GM12878 (cell line): ENCODE results near the gene GAREM1. TPM values are rescaled to one million over a fixed set of nuclear protein-coding genes. Genes with fewer than 3 reads are reported as not detected.

ENCODE experiments used
- ATAC-seq: fragments of 200-7000 bp; cut with Tn5 transposase; 3 replicates; pipeline ENCODE4 v1.9.1; 2020; ENCODE audit warnings: mild to moderate bottlenecking, moderate library complexity
- BruUV-seq: library from RNA; stranded (reverse); fragments of 400-500 nt; replicated peaks from 2 replicates; lab custom pipeline; 2021; lab: Mats Ljungman, UMichigan
- CTCF ChIA-PET: fragments of 300-600 bp; sonication (Branson Sonifier 250); formaldehyde crosslinking; extraction: SDS; loops from one replicate; lab custom pipeline; 2021; ENCODE audit warnings: inconsistent platforms; lab: Yijun Ruan, JAX
- POLR2A ChIA-PET: fragments of 350-600 bp; formaldehyde crosslinking; extraction: SDS; loops from one replicate; lab custom pipeline; 2021; ENCODE audit warnings: inconsistent platforms; lab: Charles Lee
- RAD21 ChIA-PET: fragments of 300-600 bp; sonication (Branson Sonifier 250); formaldehyde crosslinking; loops from one replicate; lab custom pipeline; 2023; ENCODE audit warnings: antibody characterized with exemption; ENCODE audit not compliant: unreplicated experiment; lab: Charles Lee
- SMC1A ChIA-PET: fragments of 300-600 bp; sonication (Branson Sonifier 250); formaldehyde crosslinking; loops from one replicate; lab custom pipeline; 2023; ENCODE audit not compliant: unreplicated experiment, uncharacterized antibody; lab: Charles Lee
- DNase-seq: peaks from one replicate; pipeline ENCODE4 v3.0.0-alpha.2; 2011; ENCODE audit warnings: low read depth, low spot score
- FAIRE-seq: peaks from 3 replicates; lab custom pipeline; 2011; peaks lifted over from hg19 to GRCh38; lab: Jason Lieb, UNC
- H2AFZ ChIP-seq: 2 replicates; pipeline ENCODE4 v1.6.0; 2011; ENCODE audit warnings: low read depth, low read length, control low read depth; ENCODE audit not compliant: control insufficient read depth
- H3K27ac ChIP-seq: 2 replicates; pipeline ENCODE4 v1.5.1; 2011; ENCODE audit warnings: control low read depth; ENCODE audit not compliant: control insufficient read depth, insufficient read depth
- H3K27me3 ChIP-seq, 2 experiments: replicated peaks in 1 of 2; 2 replicates each; pipeline versions ENCODE4 v1.6.0 to v1.6.1; 2011; ENCODE audit warnings: low read length in 1 of 2; ENCODE audit not compliant: control insufficient read depth in 2 of 2, insufficient read depth in 2 of 2
- H3K36me3 ChIP-seq, 2 experiments: 2 replicates each; pipeline ENCODE4 v1.5.1; 2011; ENCODE audit warnings: low read length in 1 of 2; ENCODE audit not compliant: control insufficient read depth in 2 of 2, insufficient read depth in 2 of 2
- H3K4me1 ChIP-seq: 2 replicates; pipeline ENCODE4 v1.6.1; 2011; ENCODE audit warnings: mild to moderate bottlenecking, low read length, moderate library complexity, mixed read lengths; ENCODE audit not compliant: control insufficient read depth, insufficient read depth
- H3K4me2 ChIP-seq: 2 replicates; pipeline ENCODE4 v1.6.0; 2011; ENCODE audit warnings: control low read depth; ENCODE audit not compliant: control insufficient read depth, insufficient read depth
- H3K4me3 ChIP-seq: fragments of 200-600 bp; sonication (generic); 2 replicates; pipeline ENCODE4 v1.5.1; 2016
- H3K79me2 ChIP-seq: 2 replicates; pipeline ENCODE4 v1.6.0; 2011; ENCODE audit warnings: low read length; ENCODE audit not compliant: control insufficient read depth, insufficient read depth
- H3K9ac ChIP-seq: 2 replicates; pipeline ENCODE4 v1.8.0; 2011; ENCODE audit warnings: low read length, control low read depth, mixed read lengths; ENCODE audit not compliant: control insufficient read depth, insufficient read depth
- H3K9me3 ChIP-seq: replicated peaks from 3 replicates; pipeline ENCODE4 v1.5.1; 2011; ENCODE audit warnings: mild to moderate bottlenecking, low read length; ENCODE audit not compliant: control insufficient read depth, insufficient read depth
- H4K20me1 ChIP-seq: 2 replicates; pipeline ENCODE4 v1.6.0; 2011; ENCODE audit not compliant: control insufficient read depth, insufficient read depth
- BACH1 ChIP-seq: fragments of 450-650 bp; IDR thresholded peaks from 2 replicates; pipeline ENCODE4 v1.6.1; 2017; ENCODE audit warnings: mild to moderate bottlenecking, borderline replicate concordance
- CHD4 ChIP-seq: fragments of 200-600 bp; sonication (generic); IDR thresholded peaks from 2 replicates; pipeline ENCODE4 v1.6.1; 2016; ENCODE audit warnings: mild to moderate bottlenecking
- CREM ChIP-seq: IDR thresholded peaks from 2 replicates; pipeline ENCODE4 v1.6.1; 2014; ENCODE audit warnings: antibody characterized with exemption, low read depth
- HDGF ChIP-seq: fragments of 450-650 bp; IDR thresholded peaks from 2 replicates; pipeline ENCODE4 v1.6.1; 2016; ENCODE audit warnings: antibody characterized with exemption
- JUND ChIP-seq: IDR thresholded peaks from 2 replicates; pipeline ENCODE4 v1.6.1; 2012; ENCODE audit warnings: low read depth, mild to moderate bottlenecking, low read length, improper control_type of control experiment, moderate library complexity
- KDM1A ChIP-seq: fragments of 200-600 bp; sonication (generic); IDR thresholded peaks from 2 replicates; pipeline ENCODE4 v1.6.1; 2016; ENCODE audit warnings: borderline replicate concordance
- NBN ChIP-seq: fragments of 450-650 bp; IDR thresholded peaks from 2 replicates; pipeline ENCODE4 v1.6.1; 2016
- RB1 ChIP-seq: fragments of 450-650 bp; formaldehyde crosslinking; IDR thresholded peaks from 2 replicates; pipeline ENCODE4 v1.6.1; 2017; ENCODE audit warnings: mild to moderate bottlenecking, borderline replicate concordance
- STAT1 ChIP-seq: fragments of 450-650 bp; conservative IDR thresholded peaks from 2 replicates; pipeline ENCODE4 v1.6.1; 2014; ENCODE audit warnings: antibody characterized with exemption, mild to moderate bottlenecking
- TCF12 ChIP-seq: IDR thresholded peaks from 2 replicates; pipeline ENCODE4 v1.6.1; 2011; ENCODE audit warnings: low read depth, mild to moderate bottlenecking, low read length
- WRNIP1 ChIP-seq: IDR thresholded peaks from 2 replicates; pipeline ENCODE4 v1.6.1; 2011; ENCODE audit warnings: low read depth, low read length, improper control_type of control experiment, borderline replicate concordance
- WGBS: methylation state at CpG from one replicate; pipeline ENCODE4 v1.1.6; 2016; ENCODE audit warnings: low lambda C conversion rate; ENCODE audit not compliant: insufficient replicate concordance, insufficient coverage; ENCODE audit errors: missing lambda C conversion rate; 5-methylcytosine and 5-hydroxymethylcytosine counted together
- in situ Hi-C: fragments of 300-500 bp; cut with MboI; formaldehyde crosslinking; loops from 9 replicates; pipeline ENCODE4 v1.14.3; 2018; ENCODE audit warnings: mixed read lengths
- intact Hi-C: fragments of 100-400 bp; cut with micrococcal nuclease; formaldehyde crosslinking; loops from one replicate; pipeline ENCODE4 v1.14.2; 2022; ENCODE audit not compliant: unreplicated experiment
- polyA plus RNA-seq, 11 experiments: library from polyadenylated mRNA; depleted of rRNA in 4 of 11; unstranded in 6 of 11; stranded (reverse) in 5 of 11; fragments of >200 nt; fragmentation: Nextera tagmentation in 4 of 11; fragmentation: Illumina TruSeq in 1 of 11; extraction: Ambion mirVana in 4 of 11; extraction: Trizol in 1 of 11; gene quantifications; 1 replicate in 1 of 11; 2 replicates in 10 of 11; pipeline versions ENCODE4 v1.2.1 to v1.2.3, GENCODE V29; 2011 to 2016; ENCODE audit warnings: inconsistent platforms in 2 of 11, missing spikeins in 2 of 11, low read depth in 1 of 11
- total RNA-seq, 4 experiments: library from RNA; depleted of rRNA in 3 of 4; stranded (reverse); fragments of >200 nt in 3 of 4; fragmentation: Illumina TruSeq in 1 of 4; extraction: Trizol in 1 of 4; gene quantifications; 2 replicates each; pipeline versions ENCODE4 v1.2.1 to v1.2.3, GENCODE V29; 2013 to 2021

Gene GAREM1
- total and polyA plus RNA-seq, 10 of the 15 experiments (the other 5 are each of a cell fraction or from before 2014, with no cell fraction given): 0.05 to 0.29 (median 0.05) TPM; not detected in 7

DNA sequence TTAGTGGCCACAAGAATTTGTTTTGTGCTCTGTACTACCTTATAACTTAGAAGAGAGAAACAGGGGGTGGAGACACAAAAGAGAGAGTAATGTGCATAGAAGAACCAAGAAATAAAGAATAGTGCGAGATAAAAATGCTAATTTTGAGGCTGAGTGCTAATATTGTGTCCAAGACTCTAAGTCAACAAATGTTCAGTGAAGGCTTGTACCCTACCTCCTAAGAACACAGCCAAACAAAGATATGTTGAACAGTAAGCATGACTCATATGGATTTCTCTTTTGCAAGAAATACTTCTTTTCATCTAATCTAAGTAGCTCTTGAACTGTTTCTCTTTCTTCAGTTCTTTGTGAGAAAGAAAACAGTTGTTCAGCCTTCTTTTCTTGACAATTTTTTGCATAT is 45.2 kb downstream of the GAREM1 start:
- no peak overlapping the region for H3K27ac ChIP-seq
- CTCF ChIA-PET: no interaction called here
- ATAC-seq (no peak), DNase-seq (no peak)
- BruUV-seq: no TSS peak
- H3K36me3 ChIP-seq: no peaks in the 10 kb centered on the region
- POLR2A ChIA-PET: no interaction called here
- no peak overlapping the region for H3K9ac ChIP-seq
- 33% methylated on average over 1 of the region's 1 CpG for WGBS
- H3K4me1 ChIP-seq: no peaks in the 10 kb centered on the region
- H3K9me3 ChIP-seq: no peaks in the 10 kb centered on the region
- H4K20me1 ChIP-seq: no peaks in the 10 kb centered on the region
- RAD21 ChIA-PET: no interaction called here
- intact Hi-C loops (no loop called here), in situ Hi-C loops (no loop called here)
- SMC1A ChIA-PET: no interaction called here
- no peak overlapping the region for H3K4me2 ChIP-seq
- no peak overlapping the region for H2AFZ ChIP-seq
- H3K4me3 ChIP-seq: no peak overlapping the region
- TF ChIP-seq BACH1 (no peak), NBN (no peak), KDM1A (no peak), WRNIP1 (no peak), CHD4 (no peak), CREM (no peak), TCF12 (no peak), HDGF (no peak)
- TF ChIP-seq, all 136 proteins: peak for 0
- Histone ChIP-seq H3K79me2 (no peaks in the 10 kb centered on the region), H3K27me3 (no peaks in the 10 kb centered on the region; a peak in 1 of 4 replicates)
- FAIRE-seq: no peak

DNA sequence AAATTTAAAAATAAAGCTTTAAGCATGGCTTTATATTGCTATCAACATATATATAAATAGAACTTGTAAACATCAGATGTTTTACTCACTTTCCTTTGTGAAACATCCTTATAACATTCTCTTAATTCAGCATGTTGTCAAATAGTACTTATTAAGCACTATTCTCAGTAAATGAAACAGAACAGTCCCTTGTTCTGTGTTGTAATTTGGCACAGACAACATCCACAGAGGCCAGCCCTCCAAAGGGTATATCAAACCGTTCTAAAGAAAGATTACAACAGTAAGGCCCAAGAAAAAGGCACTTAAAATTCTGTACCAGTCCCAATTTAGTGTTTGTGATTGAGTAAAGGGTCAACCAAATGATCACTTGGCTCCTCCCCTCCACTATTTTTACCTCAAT is 46.0 kb downstream of the GAREM1 start:
- Histone ChIP-seq H3K36me3 (no peaks in the 10 kb centered on the region), H3K4me1 (no peaks in the 10 kb centered on the region), H3K4me3 (no peak overlapping the region), H3K9me3 (no peaks in the 10 kb centered on the region), H4K20me1 (no peaks in the 10 kb centered on the region)
- ATAC-seq (no peak), FAIRE-seq (no peak), DNase-seq (no peak)
- ChIA-PET RAD21 (no interaction called here), SMC1A (no interaction called here)
- in situ Hi-C loops: no loop called here
- no TSS peak for BruUV-seq
- TF ChIP-seq STAT1: no peak
- no peak for TF ChIP-seq JUND
- no peak for TF ChIP-seq RB1
- TF ChIP-seq, all 136 proteins: peak for 0
- Histone ChIP-seq H3K27me3 (no peaks in the 10 kb centered on the region; a peak in 1 of 4 replicates), H2AFZ (no peak overlapping the region), H3K27ac (no peak overlapping the region), H3K79me2 (no peaks in the 10 kb centered on the region), H3K4me2 (no peak overlapping the region), H3K9ac (no peak overlapping the region)
- WGBS: 0% methylated on average over 1 of the region's 1 CpG
- ChIA-PET CTCF (no interaction called here), POLR2A (no interaction called here)
- intact Hi-C loops: no loop called here
